ENCODE results near the gene ASB13.
"Not testable (repeated sequence)": the region's sequence is repeated elsewhere in the genome, so short reads cannot be mapped to it uniquely, and the experiment has no call there.

The ASB13 gene

DNA sequence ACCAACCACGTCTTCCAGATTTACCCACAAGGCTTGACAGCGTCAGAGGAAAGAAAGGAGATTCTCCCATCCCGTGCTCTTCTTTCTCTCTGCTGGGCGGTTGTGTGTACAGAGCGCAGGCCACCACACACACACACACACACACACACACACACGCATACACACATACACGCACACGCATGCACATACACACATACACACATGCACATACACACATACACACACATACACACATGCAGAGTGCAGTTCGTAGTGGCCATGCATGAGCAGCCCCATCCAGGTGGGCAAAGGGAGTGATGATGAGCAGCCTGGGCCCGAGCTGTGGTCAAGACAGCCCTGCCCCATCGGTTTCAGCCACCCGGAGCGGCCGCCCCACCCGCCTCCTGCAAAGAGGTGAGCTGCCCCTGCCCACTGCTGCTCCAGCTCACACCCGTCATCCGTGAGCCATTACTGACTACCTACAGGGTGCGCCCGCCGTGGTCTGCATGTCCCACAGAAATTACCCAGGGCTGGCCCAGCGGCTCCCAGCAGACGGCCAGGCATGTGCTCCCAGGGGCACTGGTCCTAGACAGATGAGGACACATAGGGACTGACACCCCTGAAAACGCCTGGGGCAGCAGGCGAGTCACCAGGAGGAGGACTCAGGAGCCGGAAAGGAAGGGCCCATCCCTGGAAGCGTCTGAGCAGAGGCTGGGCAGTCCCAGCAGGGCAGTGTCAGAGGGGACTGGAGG, 69.6 kb downstream of the ASB13 start:
- TF ChIP-seq, protein P1, sequence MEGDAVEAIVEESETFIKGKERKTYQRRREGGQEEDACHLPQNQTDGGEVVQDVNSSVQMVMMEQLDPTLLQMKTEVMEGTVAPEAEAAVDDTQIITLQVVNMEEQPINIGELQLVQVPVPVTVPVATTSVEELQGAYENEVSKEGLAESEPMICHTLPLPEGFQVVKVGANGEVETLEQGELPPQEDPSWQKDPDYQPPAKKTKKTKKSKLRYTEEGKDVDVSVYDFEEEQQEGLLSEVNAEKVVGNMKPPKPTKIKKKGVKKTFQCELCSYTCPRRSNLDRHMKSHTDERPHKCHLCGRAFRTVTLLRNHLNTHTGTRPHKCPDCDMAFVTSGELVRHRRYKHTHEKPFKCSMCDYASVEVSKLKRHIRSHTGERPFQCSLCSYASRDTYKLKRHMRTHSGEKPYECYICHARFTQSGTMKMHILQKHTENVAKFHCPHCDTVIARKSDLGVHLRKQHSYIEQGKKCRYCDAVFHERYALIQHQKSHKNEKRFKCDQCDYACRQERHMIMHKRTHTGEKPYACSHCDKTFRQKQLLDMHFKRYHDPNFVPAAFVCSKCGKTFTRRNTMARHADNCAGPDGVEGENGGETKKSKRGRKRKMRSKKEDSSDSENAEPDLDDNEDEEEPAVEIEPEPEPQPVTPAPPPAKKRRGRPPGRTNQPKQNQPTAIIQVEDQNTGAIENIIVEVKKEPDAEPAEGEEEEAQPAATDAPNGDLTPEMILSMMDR (IDR thresholded peaks at IDR 0.05; ENCODE audit: extremely low read depth, missing control alignments) = no peak
- DNase-seq (ENCODE audit: low spot score) = no peak

DNA sequence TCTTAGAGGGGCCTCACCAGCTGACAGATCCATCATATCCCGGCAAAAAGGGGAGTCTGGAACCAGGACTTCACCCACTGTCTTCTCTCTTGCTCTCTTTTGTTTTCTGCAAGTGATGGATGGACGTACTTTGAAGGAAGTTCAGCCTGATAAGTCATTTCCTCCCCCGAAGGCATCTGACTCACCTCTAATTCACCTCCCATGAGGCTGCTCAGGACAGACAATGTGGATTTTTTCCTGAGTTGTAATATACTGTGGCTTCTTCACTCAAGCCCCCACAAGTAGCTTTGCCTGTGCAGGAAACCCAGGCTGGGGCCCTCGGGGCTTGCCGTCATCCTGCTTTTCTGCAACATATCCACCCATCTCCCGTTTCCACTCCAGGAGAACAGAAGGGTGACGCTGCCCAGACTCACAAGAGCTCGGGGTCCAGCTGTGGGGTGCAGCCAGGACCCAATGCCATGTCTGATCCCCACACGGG, 70.4 kb downstream of the ASB13 start:
- TF ChIP-seq, protein P1 (IDR thresholded peaks at IDR 0.05; ENCODE audit: extremely low read depth, missing control alignments) = no peak
- DNase-seq (ENCODE audit: low spot score) = no peak

DNA sequence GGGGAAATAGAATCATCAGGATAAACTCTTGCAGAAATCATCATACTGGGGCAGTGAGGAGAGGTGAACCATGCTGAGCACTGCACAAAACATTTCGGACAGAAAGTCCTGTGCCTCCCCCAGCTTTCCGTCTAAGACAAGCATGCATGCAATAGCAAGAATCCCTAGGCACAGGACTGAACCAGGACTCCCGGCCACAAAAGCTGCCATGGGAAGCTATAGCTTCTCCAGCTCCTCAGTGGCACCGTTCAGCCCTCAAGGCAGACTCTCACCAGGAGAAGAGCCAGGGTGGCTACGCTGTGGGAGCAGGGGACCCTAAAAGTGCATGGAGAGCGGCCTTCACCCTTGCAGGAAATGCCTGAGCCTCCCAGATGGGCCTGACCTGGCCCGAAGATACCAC, 70.8 kb downstream of the ASB13 start:
- no peak for DNase-seq (ENCODE audit: low spot score)
- TF ChIP-seq, protein P1 (IDR thresholded peaks at IDR 0.05; ENCODE audit: extremely low read depth, missing control alignments) = no peak

DNA sequence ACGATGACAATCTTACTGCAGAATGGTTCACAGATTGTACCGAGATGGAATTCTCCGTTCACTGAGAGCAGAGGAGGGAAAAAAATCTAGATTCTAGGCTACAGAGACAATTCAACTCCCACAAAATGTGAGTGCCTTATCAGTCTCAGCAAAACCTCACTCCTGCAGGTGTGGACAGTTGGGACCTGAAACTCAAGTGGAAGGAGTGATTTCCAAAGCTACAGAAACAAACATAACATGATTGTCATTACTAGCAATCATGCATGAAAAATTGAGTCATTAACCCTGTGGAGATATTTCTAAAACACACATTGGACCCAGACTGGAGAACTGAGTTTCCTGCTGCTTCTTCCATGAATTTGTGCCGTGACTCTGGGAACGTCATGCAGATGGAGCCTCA, 71.3 kb downstream of the ASB13 start:
- DNase-seq (ENCODE audit: low spot score) = no peak

DNA sequence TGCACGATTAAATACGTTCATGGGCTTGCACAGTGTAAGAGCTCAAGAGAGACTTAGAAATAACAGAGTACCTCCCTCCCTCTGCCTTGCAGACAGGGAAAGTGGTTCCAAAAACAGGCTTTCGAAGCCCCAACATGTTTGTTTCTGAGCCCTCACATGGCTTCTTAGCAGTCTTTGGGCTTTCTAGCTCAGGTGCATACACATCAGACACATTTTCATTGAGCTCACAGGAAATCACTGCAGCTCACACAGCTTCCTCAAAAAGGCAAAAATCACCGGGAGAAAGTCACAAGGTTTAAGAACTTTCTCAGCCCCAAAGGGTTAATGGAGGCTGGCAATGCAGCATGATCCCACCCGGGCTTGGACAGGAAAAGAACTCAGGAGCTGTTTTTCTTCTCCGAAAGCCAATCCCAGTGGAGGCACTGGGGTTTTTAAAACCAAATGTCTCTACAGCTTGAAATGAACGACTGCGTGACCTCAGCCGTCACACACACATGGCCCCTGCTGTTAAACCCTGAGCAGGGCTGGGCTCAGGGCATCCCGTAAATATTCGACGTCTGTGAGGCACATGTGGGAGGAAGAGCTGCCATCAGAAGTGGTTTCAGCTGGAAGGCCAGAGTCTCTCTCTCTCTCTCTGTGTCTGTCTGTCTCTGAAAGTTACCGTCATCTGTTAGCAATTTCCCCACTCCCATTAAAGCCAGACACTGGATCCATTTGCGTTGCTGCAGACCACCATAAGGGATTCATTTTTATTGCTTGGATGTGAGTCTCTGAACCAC, 71.9 kb downstream of the ASB13 start:
- DNase-seq (ENCODE audit: low spot score) = no peak
- TF ChIP-seq, protein P1 (IDR thresholded peaks at IDR 0.05; ENCODE audit: extremely low read depth, missing control alignments) = no peak

More for the DNA sequence above, 71.3 kb downstream of the ASB13 start:
- TF ChIP-seq, protein P1 (IDR thresholded peaks at IDR 0.05; ENCODE audit: extremely low read depth, missing control alignments) = no peak

DNA sequence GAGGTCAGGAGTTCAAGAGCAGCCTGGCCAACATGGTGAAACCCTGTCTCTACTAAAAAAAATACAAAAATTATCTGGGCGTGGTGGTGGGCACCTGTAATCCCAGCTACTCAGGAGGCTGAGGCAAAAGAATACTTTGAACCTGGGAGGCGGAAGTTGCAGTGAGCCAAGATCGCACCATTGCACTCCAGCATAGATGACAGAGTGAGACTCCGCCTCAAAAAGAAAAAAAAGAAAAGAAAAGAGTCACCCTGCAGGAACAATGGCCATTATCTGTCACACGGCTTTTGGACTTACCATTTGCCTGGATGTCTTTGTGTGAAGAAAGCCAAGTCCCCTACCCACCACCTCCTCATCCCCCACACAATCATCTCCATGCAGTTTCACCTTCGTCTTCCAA, 73.0 kb downstream of the ASB13 start:
- not testable (repeated sequence) for DNase-seq (ENCODE audit: low spot score)

DNA sequence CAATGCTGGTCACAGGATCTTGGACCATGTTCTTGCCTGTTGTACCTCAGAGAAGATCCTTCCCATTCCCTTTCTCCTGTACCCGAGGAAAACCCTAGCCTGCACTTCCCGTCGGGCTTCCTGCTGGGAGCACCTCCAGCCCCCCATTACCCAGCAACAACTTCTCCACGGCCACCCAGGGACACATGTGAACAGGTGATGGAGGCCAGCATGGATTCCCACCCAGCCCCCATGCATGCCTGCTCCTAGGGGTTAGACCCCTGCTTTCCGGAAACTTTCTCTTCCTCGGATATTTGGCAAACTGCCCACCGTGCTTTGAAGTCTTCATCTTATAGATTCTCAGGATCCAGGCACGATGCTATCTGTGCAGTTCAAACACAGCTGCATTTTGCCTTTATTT, 74.3 kb downstream of the ASB13 start:
- no peak for DNase-seq (ENCODE audit: low spot score)
- TF ChIP-seq, protein P1 (IDR thresholded peaks at IDR 0.05; ENCODE audit: extremely low read depth, missing control alignments) = no peak

All from GM20000 (cell line).